GM23338 (cell line): ENCODE data around the gene SMG6. TPM values are rescaled to one million over a fixed set of nuclear protein-coding genes. Genes with fewer than 3 reads are reported as not detected.

Source experiments
- ATAC-seq: fragments of 200-7000 bp; cut with Tn5 transposase; 3 replicates; pipeline ENCODE4 v1.9.1; 2020
- DNase-seq: peaks from one replicate; pipeline ENCODE4 v3.0.0-alpha.2; 2015; ENCODE audit warnings: low spot score
- H2AFZ ChIP-seq: fragments of 200-600 bp; sonication (generic); 2 replicates; pipeline ENCODE4 v1.8.0; 2016; ENCODE audit warnings: antibody characterized with exemption, mild to moderate bottlenecking, moderate library complexity
- H3F3A ChIP-seq: fragments of 200-600 bp; sonication (generic); replicated peaks from 2 replicates; pipeline ENCODE4 v1.8.0; 2017; ENCODE audit warnings: antibody characterized with exemption, mixed run types, low read depth
- H3K27ac ChIP-seq: fragments of 200-600 bp; sonication (generic); 2 replicates; pipeline ENCODE4 v1.6.1; 2016; ENCODE audit warnings: low read depth
- H3K27me3 ChIP-seq: fragments of 200-600 bp; sonication (generic); 2 replicates; pipeline ENCODE4 v1.8.0; 2016; ENCODE audit warnings: mild to moderate bottlenecking, mixed run types, moderate library complexity; ENCODE audit not compliant: insufficient read depth
- H3K36me3 ChIP-seq: fragments of 200-600 bp; sonication (generic); 2 replicates; pipeline ENCODE4 v1.8.0; 2016; ENCODE audit warnings: mild to moderate bottlenecking; ENCODE audit not compliant: insufficient read depth
- H3K4me1 ChIP-seq: fragments of 200-600 bp; sonication (generic); 2 replicates; pipeline ENCODE4 v1.8.0; 2016; ENCODE audit warnings: mild to moderate bottlenecking, moderate library complexity; ENCODE audit not compliant: insufficient read depth
- H3K4me2 ChIP-seq: fragments of 200-600 bp; sonication (generic); 2 replicates; pipeline ENCODE4 v1.7.1; 2017; ENCODE audit warnings: mixed run types
- H3K4me3 ChIP-seq: fragments of 200-600 bp; sonication (generic); 2 replicates; pipeline ENCODE4 v1.6.1; 2016; ENCODE audit warnings: mixed run types
- H3K79me2 ChIP-seq: fragments of 200-600 bp; sonication (generic); replicated peaks from 2 replicates; pipeline ENCODE4 v1.8.0; 2017; ENCODE audit warnings: mild to moderate bottlenecking; ENCODE audit not compliant: insufficient read depth
- H3K9me2 ChIP-seq: fragments of 200-600 bp; sonication (generic); 2 replicates; pipeline ENCODE4 v1.8.0; 2017; ENCODE audit not compliant: insufficient read depth
- H4K20me1 ChIP-seq: fragments of 200-600 bp; sonication (generic); replicated peaks from 2 replicates; pipeline ENCODE4 v1.8.0; 2017; ENCODE audit warnings: mild to moderate bottlenecking; ENCODE audit not compliant: insufficient read depth
- H3K27ac Mint-ChIP-seq: 2 replicates; pipeline ENCODE4 v1.8.0; 2020; ENCODE audit warnings: inconsistent platforms, mild to moderate bottlenecking, moderate library complexity, mixed read lengths
- H3K27me3 Mint-ChIP-seq: 3 replicates; pipeline ENCODE4 v1.8.0; 2022; ENCODE audit warnings: low read depth, mild to moderate bottlenecking, moderate library complexity, mixed read lengths, inconsistent platforms; ENCODE audit not compliant: insufficient read depth, poor library complexity
- H3K36me3 Mint-ChIP-seq: 3 replicates; pipeline ENCODE4 v1.8.0; 2021; ENCODE audit warnings: low read depth, mild to moderate bottlenecking, inconsistent platforms, moderate library complexity, mixed read lengths
- H3K4me1 Mint-ChIP-seq: 3 replicates; pipeline ENCODE4 v1.8.0; 2020; ENCODE audit warnings: mild to moderate bottlenecking, inconsistent platforms, mixed read lengths
- H3K4me3 Mint-ChIP-seq: 3 replicates; pipeline ENCODE4 v1.8.0; 2021; ENCODE audit warnings: moderate library complexity, mild to moderate bottlenecking, inconsistent platforms, mixed read lengths
- H3K9me3 Mint-ChIP-seq: 3 replicates; pipeline ENCODE4 v1.8.0; 2020; ENCODE audit warnings: moderate library complexity, mild to moderate bottlenecking, inconsistent platforms, mixed read lengths
- CREB1 ChIP-seq: fragments of 250-450 bp; sonication (Bioruptor Pico); IDR thresholded peaks from 2 replicates; pipeline ENCODE4 v1.5.0; 2020; ENCODE audit warnings: low read depth, mild to moderate bottlenecking, moderate library complexity
- CTCF ChIP-seq, 2 experiments: fragments of 200-600 bp in 1 of 2; sonication (generic) in 1 of 2; conservative IDR thresholded peaks; 2 replicates each; pipeline versions ENCODE4 v1.5.1 to v1.6.1; 2016 to 2017; ENCODE audit warnings: antibody characterized with exemption in 2 of 2, low read depth in 2 of 2, mild to moderate bottlenecking in 2 of 2, moderate library complexity in 1 of 2
- ETS1 ChIP-seq: IDR thresholded peaks from 2 replicates; pipeline ENCODE4 v1.6.1; 2016; ENCODE audit warnings: antibody characterized with exemption
- EZH2 ChIP-seq: fragments of 200-600 bp; sonication (generic); IDR thresholded peaks from one replicate; pipeline ENCODE4 v1.8.0; 2017; ENCODE audit warnings: antibody characterized with exemption, mild to moderate bottlenecking, low read depth; ENCODE audit not compliant: unreplicated experiment
- EZH2phosphoT487 ChIP-seq: fragments of 200-600 bp; sonication (generic); IDR thresholded peaks from one replicate; pipeline ENCODE4 v1.8.1; 2018; ENCODE audit warnings: antibody characterized with exemption; ENCODE audit not compliant: unreplicated experiment
- JUNB ChIP-seq: IDR thresholded peaks from one replicate; pipeline ENCODE4 v1.6.1; 2016; ENCODE audit warnings: antibody characterized with exemption; ENCODE audit not compliant: unreplicated experiment
- NANOG ChIP-seq: IDR thresholded peaks from 2 replicates; pipeline ENCODE4 v1.6.1; 2016; ENCODE audit warnings: antibody characterized with exemption, borderline replicate concordance
- POLR2AphosphoS5 ChIP-seq: IDR thresholded peaks from 2 replicates; pipeline ENCODE4 v1.6.1; 2016; ENCODE audit warnings: antibody characterized with exemption, low read depth
- REST ChIP-seq: IDR thresholded peaks from one replicate; pipeline ENCODE4 v1.6.1; 2018; ENCODE audit warnings: antibody characterized with exemption; ENCODE audit not compliant: unreplicated experiment
- STAT1 ChIP-seq: IDR thresholded peaks from one replicate; pipeline ENCODE4 v1.6.1; 2016; ENCODE audit warnings: antibody characterized with exemption; ENCODE audit not compliant: unreplicated experiment
- ZNF114 ChIP-seq: fragments of 250-450 bp; sonication (Bioruptor Pico); IDR thresholded peaks from 2 replicates; pipeline ENCODE4 v1.5.0; 2020; ENCODE audit warnings: mild to moderate bottlenecking, moderate library complexity
- ZNF331 ChIP-seq: fragments of 250-450 bp; sonication (Bioruptor Pico); IDR thresholded peaks from 2 replicates; pipeline ENCODE4 v1.5.0; 2020; ENCODE audit warnings: low read depth, mild to moderate bottlenecking, moderate library complexity
- ZNF462 ChIP-seq: fragments of 250-450 bp; sonication (Bioruptor Pico); IDR thresholded peaks from 2 replicates; pipeline ENCODE4 v1.5.0; 2020; ENCODE audit warnings: mild to moderate bottlenecking, moderate library complexity
- polyA plus RNA-seq: library from polyadenylated mRNA; unstranded; fragments of >200 nt; fragmentation: Nextera tagmentation; extraction: Ambion mirVana; gene quantifications from 2 replicates; pipeline ENCODE4 v1.2.1, GENCODE V29; 2016
- total RNA-seq: library from RNA; depleted of rRNA; stranded (reverse); fragments of >200 nt; shearing (Covaris generic); gene quantifications from 2 replicates; pipeline ENCODE4 v1.2.3, GENCODE V29; 2014

Gene SMG6
- total and polyA plus RNA-seq, 2 experiments from 2014 or later: 10.4 to 43.1 TPM

GRCh38 chr17:2064520-2064971 lies 239.0 kb downstream of the SMG6 start:
- Histone ChIP-seq H3K9me2 (no peaks in the 10 kb centered on the region), H3K4me1 (peaks cover 27% of the 10 kb centered on the region), H2AFZ (no peak overlapping the region), H3K4me3 (no peak overlapping the region), H3K36me3 (no peaks in the 10 kb centered on the region), H3K27me3 (peaks cover 15% of the 10 kb centered on the region), H3F3A (peaks cover 10% of the 10 kb centered on the region; the same call in 1 of the 2 replicates), H3K79me2 (no peaks in the 10 kb centered on the region), H4K20me1 (no peaks in the 10 kb centered on the region; the same call in none of the 2 replicates), H3K27ac (no peak overlapping the region), H3K4me2 (no peak overlapping the region)
- Mint-ChIP-seq H3K4me3 (no peak overlapping the region), H3K27me3 (peaks cover 43% of the 10 kb centered on the region), H3K27ac (no peak overlapping the region), H3K4me1 (peaks cover 52% of the 10 kb centered on the region), H3K9me3 (no peaks in the 10 kb centered on the region), H3K36me3 (peaks cover 15% of the 10 kb centered on the region)
- TF ChIP-seq ZNF331 (CRISPR knock-in tag) (no peak), EZH2 (no peak), REST (no peak), STAT1 (no peak), NANOG (no peak), CREB1 (CRISPR knock-in tag) (no peak), CTCF (conservative IDR thresholded peaks at IDR 0.05; ENCODE audit: low read depth in 2 of 2) (no peak), ETS1 (no peak), POLR2AphosphoS5 (no peak), JUNB (no peak), ZNF114 (CRISPR knock-in tag) (no peak), ZNF462 (CRISPR knock-in tag) (no peak), EZH2phosphoT487 (no peak)
- no peak for DNase-seq
- no peak for ATAC-seq
